ENCODE results near the gene PLTP.

- no peak for TF ChIP-seq CTCF (IDR thresholded peaks at IDR 0.05)
- no peak for TF ChIP-seq POLR2A (IDR thresholded peaks at IDR 0.05)
These were observed 12.7 kb downstream of the PLTP start for GRCh38 chr20:45899046-45899835.
